HTERT RPE-1 (cell line): ENCODE data around the gene CNGA1.
"Not testable (repeated sequence)": the region's sequence is repeated elsewhere in the genome, so short reads cannot be mapped to it uniquely, and the experiment has no call there.

ENCODE experiments used
- in situ Hi-C: fragments of 300-500 bp; cut with MboI; formaldehyde crosslinking; loops from 4 replicates; pipeline ENCODE4 v1.14.3; 2020; ENCODE audit warnings: low sequenced_read_pairs

Gene CNGA1

GRCh38 chr4:48031802-48032525 lies 15.5 kb upstream of the CNGA1 start:
- in situ Hi-C loops: no loop called here

GRCh38 chr4:48030470-48030869 lies 14.0 kb upstream of the CNGA1 start:
- in situ Hi-C loops: no loop called here

- in situ Hi-C loops: no loop called here
Measured at GRCh38 chr4:48028696-48029095, 12.2 kb upstream of the CNGA1 start.

DNA sequence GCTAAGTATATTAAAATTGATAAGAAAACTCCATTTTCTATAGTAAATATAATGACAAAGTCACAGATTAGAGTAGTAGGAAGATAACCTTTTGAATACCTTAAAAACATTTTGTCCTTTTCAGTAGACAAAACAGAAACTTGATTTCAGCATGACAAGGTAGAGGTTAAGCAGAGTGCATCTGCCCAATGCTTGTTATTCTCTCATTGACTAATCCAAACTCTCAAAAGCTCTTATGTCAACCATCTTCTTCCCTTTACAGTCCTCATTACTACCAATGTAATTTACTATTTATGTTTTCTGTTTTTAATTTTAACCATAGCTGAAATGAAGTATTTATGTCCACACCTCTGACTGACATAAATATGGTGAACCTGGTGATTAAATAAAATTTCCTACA lies 11.2 kb upstream of the CNGA1 start:
- in situ Hi-C loops: no loop called here

DNA sequence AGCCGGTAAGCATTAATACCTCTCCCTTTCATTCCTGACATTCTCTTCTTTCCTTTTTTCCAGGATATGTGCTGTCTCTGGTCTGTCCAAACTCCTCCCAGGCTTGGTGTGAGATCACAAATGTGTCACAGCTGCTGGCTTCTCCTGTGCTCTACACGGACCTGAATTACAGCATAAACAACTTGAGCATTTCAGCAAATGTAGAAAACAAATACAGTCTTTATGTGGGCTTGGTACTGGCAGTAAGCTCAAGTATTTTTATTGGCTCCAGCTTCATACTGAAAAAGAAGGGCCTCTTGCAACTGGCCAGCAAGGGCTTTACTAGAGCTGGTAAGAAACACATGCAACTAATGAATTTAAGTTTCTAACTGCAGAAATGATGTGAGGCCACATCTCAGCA lies 8.5 kb upstream of the CNGA1 start:
- in situ Hi-C loops: no loop called here

DNA sequence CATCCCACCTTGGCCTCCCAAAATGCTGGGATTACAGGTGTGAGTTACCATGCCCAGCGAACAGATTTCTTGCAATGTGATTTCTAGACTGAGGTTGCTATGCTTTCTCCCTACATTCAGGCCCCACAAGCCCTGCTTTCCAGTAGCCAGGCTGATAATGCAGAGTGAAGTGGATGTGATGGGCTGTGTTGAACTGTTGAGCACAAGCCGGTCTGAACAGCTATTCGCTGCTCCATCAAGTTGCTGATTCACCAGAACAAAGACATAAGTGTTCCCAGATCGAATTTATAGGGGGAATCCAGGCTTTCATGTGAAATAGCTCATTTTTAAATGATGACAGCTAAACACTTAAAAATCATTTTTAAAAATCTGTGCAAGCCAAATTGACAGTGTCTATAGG lies 8.0 kb upstream of the CNGA1 start:
- in situ Hi-C loops: no loop called here

DNA sequence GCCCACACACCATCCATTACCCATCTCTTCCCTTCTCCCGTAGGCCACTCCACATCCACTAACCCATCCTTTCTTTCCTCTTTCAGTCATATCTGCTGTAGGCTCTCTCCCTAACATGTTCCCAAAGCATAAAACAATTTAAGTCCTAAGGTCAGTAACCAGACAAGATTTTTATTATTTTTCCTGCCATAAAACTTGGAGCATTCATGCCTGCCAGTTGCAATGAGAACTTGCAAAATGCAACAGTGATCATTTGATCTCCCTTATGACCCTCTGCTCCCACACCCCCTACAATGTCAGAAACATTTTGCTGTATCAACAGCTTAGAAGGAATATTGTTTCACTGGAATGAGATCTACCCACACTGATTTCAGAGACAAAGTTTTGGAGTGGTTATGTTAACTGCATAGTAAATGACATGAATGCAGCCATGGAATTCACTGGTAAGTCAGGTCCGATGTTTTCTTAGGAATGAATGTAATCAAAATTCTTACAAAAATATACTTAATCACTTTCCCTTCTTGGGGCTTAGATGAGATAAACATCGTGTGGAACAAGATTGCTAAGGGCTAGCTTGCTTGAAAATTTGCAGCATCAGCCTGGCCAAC lies 5.8 kb upstream of the CNGA1 start:
- in situ Hi-C loops: no loop called here

DNA sequence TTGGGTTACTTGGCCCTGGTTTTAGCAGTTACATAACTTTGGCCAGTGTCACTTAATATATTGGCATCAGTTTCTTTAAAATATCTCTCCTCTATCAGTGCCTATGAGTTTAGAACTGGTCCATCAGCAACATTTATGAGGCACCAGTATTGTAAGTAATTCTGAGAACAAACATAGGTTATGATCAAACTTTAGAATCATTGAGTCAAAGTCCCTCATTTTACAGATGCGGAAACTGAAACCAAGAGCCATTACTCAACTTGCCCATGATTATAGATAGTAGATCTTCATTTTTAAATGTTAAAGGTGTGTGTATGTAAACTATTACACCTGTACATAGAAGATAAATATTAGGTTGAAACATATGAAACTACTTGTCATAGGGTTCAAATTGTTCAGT lies 4.6 kb upstream of the CNGA1 start:
- in situ Hi-C loops: no loop called here

- in situ Hi-C loops: no loop called here
Measured at GRCh38 chr4:48018112-48018511, 1.6 kb upstream of the CNGA1 start.

DNA sequence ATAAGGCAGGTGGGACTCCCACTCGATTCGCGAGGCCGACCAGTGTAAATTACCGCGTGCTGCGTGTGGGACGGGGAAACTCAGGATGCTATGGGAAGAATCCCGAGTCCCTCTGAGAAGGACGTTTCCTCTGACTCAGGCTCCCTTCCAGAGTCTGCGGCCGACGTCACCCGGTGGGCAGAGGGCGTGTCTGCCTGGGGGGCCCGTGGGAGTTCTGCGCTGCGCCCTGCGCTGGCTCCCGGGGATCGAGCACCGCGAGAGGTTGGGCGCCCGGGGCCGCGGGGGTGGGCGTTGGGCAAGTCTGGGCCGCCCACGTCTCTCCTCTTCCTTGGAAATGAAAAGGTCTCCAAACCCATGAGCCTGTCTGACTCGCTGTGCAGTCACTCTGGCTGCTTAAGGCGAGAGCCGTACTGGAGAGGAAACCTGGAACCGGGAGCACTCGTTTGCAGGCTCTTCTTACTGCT lies 659 bp upstream of the CNGA1 start:
- in situ Hi-C loops: no loop called here

DNA sequence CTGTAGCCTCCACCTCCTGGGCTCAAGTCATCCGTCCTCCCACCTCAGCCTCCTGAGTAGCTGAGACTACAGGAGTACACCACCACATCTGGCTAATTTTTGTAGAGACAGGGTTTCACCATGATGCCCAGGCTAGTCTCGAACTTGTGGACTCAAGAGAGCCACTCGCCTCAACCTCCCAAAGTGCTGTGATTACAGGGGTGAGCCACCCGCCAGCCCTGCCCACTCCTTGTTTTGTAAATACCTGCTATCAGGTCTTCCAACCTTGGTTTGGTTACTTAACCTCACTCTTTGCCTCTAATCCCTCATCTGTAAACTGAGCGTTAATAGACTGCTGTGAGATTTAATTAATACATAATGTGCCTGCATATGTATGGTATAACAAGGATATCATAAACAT lies 803 bp downstream of the CNGA1 start:
- in situ Hi-C loops: no loop called here

DNA sequence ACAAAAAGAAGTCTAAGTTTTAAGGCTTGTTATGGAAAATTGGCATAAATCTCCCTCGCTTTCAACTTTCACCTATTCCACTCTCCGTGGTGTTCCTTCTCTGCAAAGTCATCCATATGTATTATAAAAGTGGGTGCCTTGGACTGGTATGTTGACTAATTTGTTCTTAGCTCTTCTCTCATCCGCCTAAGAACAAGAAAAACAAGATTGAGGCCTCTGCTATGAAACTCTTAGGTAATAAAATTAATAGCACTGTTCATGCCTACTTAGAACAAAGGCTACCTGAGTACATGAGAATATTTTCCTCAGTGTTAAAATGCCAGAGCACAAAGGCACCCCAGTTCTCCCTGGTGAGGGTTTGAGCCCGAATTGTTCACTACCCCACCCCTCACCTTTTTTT lies 1.3 kb downstream of the CNGA1 start:
- in situ Hi-C loops: no loop called here

DNA sequence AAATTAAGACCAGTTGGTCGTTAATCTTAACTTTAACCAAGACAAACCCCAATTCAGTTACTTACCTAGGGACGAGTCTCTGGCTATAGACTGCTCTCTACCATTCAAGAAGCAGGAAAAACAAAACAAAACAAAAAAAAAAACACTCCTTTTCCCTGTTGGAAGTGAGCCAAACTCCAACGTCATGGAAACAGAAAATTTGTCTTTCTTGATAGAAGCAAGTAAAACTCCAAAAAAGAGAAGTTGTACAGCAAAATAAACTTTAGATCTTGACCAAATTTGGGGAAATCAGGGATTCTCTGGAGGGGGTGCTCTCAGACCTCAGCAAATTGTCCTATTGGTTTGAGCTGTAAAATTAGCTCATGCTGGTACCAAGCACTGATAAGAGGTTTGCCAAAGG lies 3.7 kb downstream of the CNGA1 start:
- in situ Hi-C loops: no loop called here

DNA sequence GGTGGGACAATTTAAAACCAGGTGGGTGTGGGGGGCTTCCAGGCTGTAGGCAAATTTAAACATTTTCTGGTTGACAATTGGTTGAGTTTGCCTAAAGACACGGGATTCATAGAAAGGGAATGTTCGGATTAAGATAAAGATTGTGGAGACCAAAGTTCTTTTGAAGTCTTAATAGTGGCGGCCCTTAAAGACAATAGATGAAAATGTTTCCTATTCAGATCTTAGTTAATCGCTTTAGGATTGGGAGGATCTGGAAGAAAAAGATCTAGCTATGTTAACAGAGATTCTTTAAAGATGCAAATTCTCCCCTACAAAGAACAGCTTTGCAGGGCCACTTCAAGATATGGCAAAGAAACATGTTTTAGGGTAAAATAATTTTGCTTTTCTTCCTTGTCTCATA lies 4.8 kb downstream of the CNGA1 start:
- in situ Hi-C loops: no loop called here

GRCh38 chr4:48010906-48011305 lies 5.6 kb downstream of the CNGA1 start:
- in situ Hi-C loops: not testable (repeated sequence)

GRCh38 chr4:48008021-48008596 lies 8.4 kb downstream of the CNGA1 start:
- in situ Hi-C loops: no loop called here

DNA sequence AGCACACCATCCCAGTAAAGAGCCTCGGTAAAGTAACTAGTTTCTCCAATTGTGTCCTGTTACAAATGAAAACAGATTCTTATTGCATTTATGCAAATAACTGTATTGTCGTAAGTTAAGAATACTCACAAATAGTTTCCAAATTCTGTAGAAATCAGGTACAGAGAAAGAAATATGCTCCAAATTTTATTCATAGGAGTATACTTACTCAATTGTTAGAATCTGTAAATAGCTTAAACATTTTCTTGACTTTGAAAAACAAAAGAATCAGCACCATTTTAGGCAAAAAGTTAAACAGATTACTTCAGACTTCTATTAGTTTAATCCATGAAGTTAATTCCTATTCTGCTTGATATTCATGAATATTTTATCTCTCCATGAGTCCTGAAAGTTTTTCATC lies 10.7 kb downstream of the CNGA1 start:
- in situ Hi-C loops: no loop called here

DNA sequence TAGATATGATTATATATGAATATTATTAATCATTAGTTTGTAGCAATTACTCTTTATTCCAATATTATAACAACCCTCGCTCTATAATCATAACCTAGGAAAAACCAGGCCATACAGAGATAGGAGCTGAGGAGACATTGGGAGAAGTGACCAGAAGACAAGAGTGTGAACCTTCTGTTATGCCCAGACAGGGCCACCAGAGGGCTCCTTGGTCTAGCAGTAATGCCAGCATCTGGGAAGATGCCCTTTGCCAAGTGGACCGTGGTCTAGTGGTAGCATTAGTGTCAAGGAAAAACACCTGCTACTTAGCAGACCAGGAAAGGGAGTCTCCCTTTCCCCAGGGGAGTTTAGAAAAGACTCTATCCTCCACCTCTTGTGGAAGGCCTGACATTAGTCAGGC lies 12.9 kb downstream of the CNGA1 start:
- in situ Hi-C loops: not testable (repeated sequence)

- in situ Hi-C loops: no loop called here
Measured at GRCh38 chr4:48002267-48002666, 14.2 kb downstream of the CNGA1 start.

GRCh38 chr4:47996021-47996420 lies 20.5 kb downstream of the CNGA1 start:
- in situ Hi-C loops: no loop called here

GRCh38 chr4:47992475-47992874 lies 24.0 kb downstream of the CNGA1 start:
- in situ Hi-C loops: not testable (repeated sequence)

DNA sequence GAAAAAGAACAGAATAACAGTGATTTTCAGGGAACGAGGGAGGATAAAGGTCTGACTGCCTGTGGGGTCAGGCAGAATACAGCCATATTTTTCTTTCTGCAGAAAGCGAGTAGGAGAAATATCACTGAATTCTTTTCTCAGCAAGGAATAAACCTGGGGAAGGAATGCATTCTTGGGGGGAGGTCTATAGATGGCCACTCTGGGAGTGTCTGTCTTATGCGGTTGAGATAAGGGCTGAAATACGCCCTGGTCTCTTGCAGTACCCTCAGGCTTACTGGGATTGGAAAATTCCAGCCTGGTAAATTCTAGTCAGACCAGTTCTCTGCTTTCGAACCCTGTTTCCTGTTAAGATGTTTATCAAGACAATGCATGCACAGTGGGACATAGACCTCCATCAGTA lies 26.3 kb downstream of the CNGA1 start:
- in situ Hi-C loops: no loop called here
